HG02763 (cell line): ENCODE measurements around the gene MR1.
A peak's percentile ranks its signal among the peaks of the same experiment; 100 is the strongest.

Experiments used
- ATAC-seq: cut with Tn5 transposase; IDR thresholded peaks from one replicate; pipeline ENCODE4 v1.9.1; 2021; ENCODE audit warnings: mild to moderate bottlenecking, moderate library complexity; ENCODE audit not compliant: unreplicated experiment

MR1 gene

GRCh38 chr1:181090641-181091126, 56.9 kb downstream of the MR1 start:
- ATAC-seq = no peak

- ATAC-seq = no peak
Observed at GRCh38 chr1:181091309-181092040, 57.7 kb downstream of the MR1 start.

GRCh38 chr1:181092056-181092455, 58.3 kb downstream of the MR1 start:
- no peak for ATAC-seq

DNA sequence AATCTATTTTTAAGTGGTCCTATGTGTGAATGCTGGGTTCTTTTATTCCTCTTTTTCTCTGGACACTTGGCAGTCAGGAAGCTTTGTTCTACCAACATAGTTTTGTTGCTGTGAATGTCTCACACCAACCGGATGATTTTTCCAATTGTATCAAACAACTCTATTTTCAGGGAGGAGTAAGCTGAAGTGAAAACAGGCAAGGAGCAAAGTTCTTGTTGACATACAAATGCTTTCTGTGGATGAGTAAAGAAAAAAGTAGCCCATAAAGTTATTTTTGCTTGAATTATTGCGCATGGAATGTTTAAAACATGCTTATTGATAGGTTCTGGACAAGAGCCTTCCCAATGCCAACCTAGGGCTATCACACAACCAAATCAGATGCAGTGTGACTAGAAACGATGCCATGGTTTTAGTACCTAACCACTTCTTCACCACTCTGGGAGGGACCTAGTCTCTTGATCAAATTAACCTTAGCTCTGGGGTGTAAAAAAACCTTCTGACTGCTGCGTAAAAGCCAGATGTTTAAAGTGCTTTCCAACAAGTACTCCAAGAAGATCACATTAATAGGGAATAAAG, 59.2 kb downstream of the MR1 start:
- no peak for ATAC-seq

DNA sequence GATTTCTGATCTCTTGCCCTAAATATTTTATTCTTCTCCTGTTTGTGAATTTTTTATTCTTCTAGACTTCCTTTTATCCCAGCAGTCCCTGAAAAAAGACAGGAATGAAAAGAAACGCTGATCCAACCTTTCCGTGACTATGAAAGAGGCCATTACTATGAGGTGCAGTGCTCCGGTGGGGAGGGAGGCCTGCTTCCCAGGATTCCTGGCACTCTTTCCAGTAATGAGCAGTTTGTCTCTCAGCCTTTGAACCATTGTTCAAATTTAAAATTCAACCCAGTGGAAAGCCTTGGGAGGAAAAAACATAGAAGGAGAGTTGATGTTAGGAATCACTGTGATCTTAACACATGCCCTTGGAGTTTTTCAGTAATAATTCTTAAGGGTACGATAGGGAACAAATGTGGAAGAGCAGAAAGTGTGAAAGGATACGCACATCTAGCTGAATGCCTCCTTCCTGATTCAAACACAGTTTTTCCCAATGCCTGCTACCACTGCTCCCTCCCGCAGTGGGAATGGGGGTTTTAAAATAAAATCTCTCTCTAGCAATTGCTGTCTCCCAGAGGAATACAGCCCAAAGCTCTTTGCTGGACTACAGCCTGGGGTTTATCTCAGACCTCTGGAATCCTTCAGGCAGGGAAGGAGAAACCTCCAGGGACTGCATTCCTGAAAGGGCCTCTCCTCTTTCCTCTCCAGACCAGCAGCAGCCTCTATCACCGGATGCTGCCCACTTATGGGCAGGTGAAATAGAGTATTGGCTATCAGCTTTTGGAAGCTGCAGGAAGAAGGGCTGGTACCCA, 60.8 kb downstream of the MR1 start:
- no peak for ATAC-seq

- ATAC-seq = no peak
Observed at GRCh38 chr1:181095260-181095659, 61.5 kb downstream of the MR1 start.

- no peak for ATAC-seq
Observed at GRCh38 chr1:181095763-181096184, 62.0 kb downstream of the MR1 start.

- ATAC-seq = no peak
Observed at GRCh38 chr1:181097242-181097641, 63.5 kb downstream of the MR1 start.

DNA sequence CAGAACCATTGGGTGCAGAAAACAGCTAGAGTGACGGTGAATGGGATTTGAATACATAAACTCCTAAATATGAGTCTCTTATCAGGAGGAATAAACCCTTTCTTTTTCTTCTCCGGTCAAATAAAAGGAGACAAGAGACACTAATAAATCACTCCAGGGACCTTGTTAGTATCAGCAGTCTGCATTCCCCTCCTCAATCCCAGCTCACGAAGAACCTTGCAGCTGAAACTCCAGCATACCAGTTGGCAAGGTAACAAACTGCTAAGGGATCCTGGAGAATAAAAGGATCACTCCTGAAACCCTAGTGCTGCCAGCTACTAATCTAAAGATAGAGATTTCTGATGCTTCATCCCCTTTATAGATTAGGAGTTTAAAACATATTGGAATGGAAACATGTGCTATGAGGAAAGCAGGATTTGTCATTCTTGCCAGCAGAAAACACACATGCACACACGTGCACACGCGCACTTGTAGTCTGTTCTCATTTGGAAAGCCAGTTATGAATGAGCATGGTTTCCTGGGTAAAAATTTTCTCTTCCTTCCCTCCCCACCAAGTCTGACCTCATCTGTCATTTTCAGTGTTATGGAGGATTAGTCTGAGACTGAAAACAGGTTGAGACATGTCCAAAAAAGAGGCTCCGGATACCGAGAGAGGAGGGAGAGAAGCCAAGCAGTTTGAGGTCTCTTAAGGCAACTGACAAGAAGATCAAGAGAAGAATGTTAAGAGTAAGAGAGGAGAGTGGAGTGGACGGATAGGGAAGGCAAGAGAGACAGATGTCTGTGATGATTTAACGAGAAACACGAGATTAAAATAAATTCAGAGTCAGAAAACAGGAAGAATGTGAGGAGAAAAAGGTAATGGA, 65.6 kb downstream of the MR1 start:
- peak; percentile 66 for ATAC-seq

DNA sequence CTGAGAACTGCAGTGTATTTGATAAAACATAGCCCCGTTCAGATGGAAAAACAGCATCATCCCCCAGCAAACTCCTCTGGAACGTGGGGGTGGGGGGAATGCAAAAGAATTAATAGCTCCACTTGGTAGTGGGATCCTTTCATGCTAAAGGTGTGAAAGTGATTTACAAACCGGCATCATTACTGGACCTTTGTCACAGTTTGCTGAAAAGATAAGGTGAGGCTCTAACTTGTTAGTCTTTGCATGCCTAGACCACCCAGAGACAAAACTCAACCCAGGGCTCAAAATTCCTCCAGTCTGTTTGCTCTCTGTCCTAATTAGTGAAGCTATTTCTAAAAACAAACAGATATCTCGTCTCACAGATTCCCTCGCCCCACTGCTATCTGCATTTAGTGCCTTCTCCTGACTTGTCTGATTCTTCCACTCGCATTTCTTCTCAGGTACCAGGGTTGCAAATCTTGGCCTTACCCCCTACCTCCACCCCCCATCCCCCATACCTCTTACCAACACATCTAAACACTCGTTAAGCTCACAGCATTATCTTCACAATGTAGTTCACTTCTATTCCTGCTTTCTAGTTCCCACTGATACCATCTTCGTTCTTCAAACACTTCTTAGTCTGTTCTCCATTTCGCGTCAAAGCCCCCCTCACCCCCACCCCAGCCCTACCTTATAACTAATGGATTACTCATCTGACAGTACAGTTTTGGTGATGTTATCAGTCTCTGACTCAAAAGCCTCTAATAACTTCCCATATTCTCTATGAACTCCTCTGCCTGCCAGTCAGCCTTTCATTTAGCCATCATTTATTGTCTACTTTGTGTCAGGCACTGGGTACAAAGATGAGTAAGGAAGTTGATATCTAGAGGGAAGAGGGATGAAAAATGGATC, 66.5 kb downstream of the MR1 start:
- ATAC-seq = no peak

DNA sequence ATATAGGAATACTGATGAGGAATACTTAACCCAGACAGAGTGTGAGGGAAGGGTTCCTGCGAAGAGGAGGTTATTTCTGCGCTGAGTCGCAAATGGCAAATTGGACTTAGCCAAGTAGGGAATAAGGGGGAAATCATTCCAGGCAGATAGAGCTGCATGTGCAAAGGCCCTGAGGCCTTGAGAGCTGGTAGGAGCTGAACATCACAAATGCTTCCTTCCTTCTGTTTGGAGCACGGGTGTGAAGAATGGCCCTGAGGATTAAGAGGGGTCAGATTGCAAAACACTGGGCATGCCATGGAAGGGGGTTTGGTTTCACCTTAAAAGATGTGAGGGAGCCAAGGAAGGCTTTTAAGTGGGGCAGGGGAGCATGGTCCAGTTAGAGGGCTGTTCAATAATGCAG, 67.2 kb downstream of the MR1 start:
- no peak for ATAC-seq

GRCh38 chr1:181101581-181102226, 67.9 kb downstream of the MR1 start:
- ATAC-seq = no peak

- no peak for ATAC-seq
Observed at GRCh38 chr1:181102841-181103240, 69.1 kb downstream of the MR1 start.

DNA sequence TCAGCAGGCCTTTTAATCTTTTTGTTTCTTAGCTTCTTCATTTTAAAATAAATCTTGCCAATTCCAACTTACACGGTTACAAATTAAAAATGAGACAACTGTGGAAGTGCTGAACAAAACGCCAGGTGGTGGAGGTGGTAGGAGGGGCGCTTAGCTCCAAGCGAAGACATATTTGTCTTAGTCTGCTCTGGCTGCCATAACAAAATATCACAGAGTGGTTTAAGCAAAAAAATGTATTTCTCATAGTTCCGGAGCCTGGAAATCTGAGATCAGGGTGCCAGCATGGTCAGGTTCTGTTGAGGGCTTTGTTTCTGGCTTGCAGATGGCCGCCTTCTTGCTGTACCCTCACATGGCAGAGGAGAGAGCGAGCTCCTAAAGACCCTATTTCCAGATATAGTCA, 69.6 kb downstream of the MR1 start:
- no peak for ATAC-seq

GRCh38 chr1:181104042-181104789, 70.4 kb downstream of the MR1 start:
- no peak for ATAC-seq

DNA sequence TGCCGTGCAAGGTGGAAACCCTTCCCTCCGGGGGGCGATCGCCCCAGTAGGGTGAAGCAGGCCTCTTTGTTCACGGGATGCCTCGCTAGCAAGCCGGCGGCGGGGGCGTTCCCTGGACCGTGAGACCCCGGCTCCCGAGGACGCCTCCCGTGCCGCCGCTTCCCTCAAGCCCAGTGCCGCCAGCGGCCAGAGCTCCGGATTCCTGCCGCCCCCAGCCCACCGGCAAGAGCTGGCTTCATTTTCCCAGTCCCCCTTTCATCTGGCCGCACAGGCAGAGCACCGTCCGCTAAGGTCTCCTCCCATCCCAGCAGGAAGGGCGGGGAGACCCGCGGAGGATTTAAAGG, 71.0 kb downstream of the MR1 start:
- peak; percentile 11 for ATAC-seq

DNA sequence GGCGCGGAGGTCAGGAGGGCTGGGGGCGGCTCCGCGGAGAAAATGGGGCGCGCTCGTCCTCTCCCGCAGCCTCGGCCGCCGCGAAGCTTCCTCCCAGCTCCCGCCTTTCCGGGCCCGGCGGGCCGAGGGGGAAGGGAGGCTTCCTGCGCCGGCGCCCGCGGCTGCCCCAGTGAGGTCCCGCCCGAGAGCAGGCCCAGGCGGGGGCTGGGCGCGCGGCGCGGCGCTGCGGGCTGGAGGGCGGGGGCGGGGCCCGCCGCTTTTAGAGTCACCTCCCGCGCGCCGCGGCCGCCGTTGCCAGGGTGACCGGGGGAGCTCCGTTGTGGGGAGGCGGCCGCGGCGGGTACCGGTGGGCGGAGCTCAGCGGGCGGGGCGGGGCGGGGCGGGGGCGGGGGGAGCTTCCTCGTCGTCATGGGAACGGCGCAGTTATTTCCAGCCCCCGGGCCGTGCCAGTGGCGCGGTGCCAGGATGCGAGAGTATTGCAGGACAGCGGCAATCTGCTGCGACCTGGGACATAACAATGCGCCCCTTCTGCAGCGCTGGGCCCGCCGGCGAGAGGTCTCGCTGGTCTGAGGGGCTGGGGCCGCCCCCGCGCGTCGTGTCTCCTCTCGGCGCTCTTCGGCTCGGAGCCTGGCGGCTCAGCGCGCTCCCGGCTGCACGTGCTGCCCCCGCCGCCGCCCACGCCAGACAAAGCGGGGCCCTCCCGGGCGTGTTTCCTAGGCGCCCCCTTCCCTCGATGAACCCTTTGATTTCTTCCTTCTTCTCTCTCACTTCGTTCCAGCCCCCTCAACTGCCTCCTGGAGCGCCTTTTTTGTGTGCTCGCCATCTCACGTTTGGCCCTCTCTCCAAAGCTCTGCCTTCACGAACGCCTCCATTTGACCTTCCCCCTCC, 71.6 kb downstream of the MR1 start:
- ATAC-seq = peak; percentile 79

- ATAC-seq = no peak
Observed at GRCh38 chr1:181106022-181106312, 72.2 kb downstream of the MR1 start.
